ENCODE results near the gene IQGAP3. TPM values are rescaled to one million over a fixed set of nuclear protein-coding genes. Genes with fewer than 3 reads are reported as not detected.

IQGAP3 gene
- total RNA-seq, 2 donors from 2014 or later, result 28.6 to 36.9 TPM

GRCh38 chr1:156506450-156506849 lies 65.9 kb downstream of the IQGAP3 start:
- no peaks in the 10 kb centered on the region for H3K36me3 ChIP-seq (ENCODE audit: control insufficient read depth, insufficient read depth, low read length)
- Mint-ChIP-seq H3K27me3 (ENCODE audit: insufficient read depth) (peaks cover 7% of the 10 kb centered on the region), H3K4me1 (peaks cover 24% of the 10 kb centered on the region), H3K36me3 (ENCODE audit: low read depth) (no peaks in the 10 kb centered on the region), H3K9me3 (peaks cover 4% of the 10 kb centered on the region), H3K27ac (no peak overlapping the region), H3K4me3 (no peak overlapping the region)
- H3K27ac ChIP-seq (ENCODE audit: low read depth, low read length), result no peak overlapping the region
- DNase-seq, result no peak
- H3K4me3 ChIP-seq (ENCODE audit: low read length), result no peak overlapping the region
- no peaks in the 10 kb centered on the region for H3K9me3 ChIP-seq (ENCODE audit: control insufficient read depth, low read length)
- no peak overlapping the region for H3K9ac ChIP-seq (ENCODE audit: extremely low read depth, low read length, poor library complexity, severe bottlenecking)
- WGBS, 2 experiments (ENCODE audit: insufficient coverage in 1 of 2, insufficient read length in 1 of 2), result 93 to 100% methylated on average over 2 of the region's 2 CpGs
- TF ChIP-seq CTCF (conservative IDR thresholded peaks at IDR 0.05), result no peak
- H3K27me3 ChIP-seq (ENCODE audit: control insufficient read depth, insufficient read depth, low read length, poor library complexity, severe bottlenecking), result no peaks in the 10 kb centered on the region
- peaks cover 5% of the 10 kb centered on the region for H3K4me1 ChIP-seq (ENCODE audit: control insufficient read depth, insufficient read depth, low read length)

GRCh38 chr1:156505679-156506298 lies 66.6 kb downstream of the IQGAP3 start:
- Mint-ChIP-seq H3K27ac (peak overlapping the region; percentile 90), H3K9me3 (peaks cover 4% of the 10 kb centered on the region), H3K4me3 (peak overlapping the region; percentile 56), H3K36me3 (ENCODE audit: low read depth) (no peaks in the 10 kb centered on the region), H3K4me1 (peaks cover 24% of the 10 kb centered on the region), H3K27me3 (ENCODE audit: insufficient read depth) (peaks cover 7% of the 10 kb centered on the region)
- H3K27ac ChIP-seq (ENCODE audit: low read depth, low read length), result peak overlapping the region; percentile 83
- no peaks in the 10 kb centered on the region for H3K27me3 ChIP-seq (ENCODE audit: control insufficient read depth, insufficient read depth, low read length, poor library complexity, severe bottlenecking)
- no peak for DNase-seq
- TF ChIP-seq CTCF (conservative IDR thresholded peaks at IDR 0.05), result no peak
- 91 to 93% methylated on average over 14 to 19 of the region's 21 CpGs for whole genome bisulfite sequencing, 2 experiments (ENCODE audit: insufficient coverage in 1 of 2, insufficient read length in 1 of 2)
- H3K4me3 ChIP-seq (ENCODE audit: low read length), result no peak overlapping the region
- H3K9me3 ChIP-seq (ENCODE audit: control insufficient read depth, low read length), result no peaks in the 10 kb centered on the region
- peaks cover 5% of the 10 kb centered on the region for H3K4me1 ChIP-seq (ENCODE audit: control insufficient read depth, insufficient read depth, low read length)
- H3K9ac ChIP-seq (ENCODE audit: extremely low read depth, low read length, poor library complexity, severe bottlenecking), result no peak overlapping the region
- no peaks in the 10 kb centered on the region for H3K36me3 ChIP-seq (ENCODE audit: control insufficient read depth, insufficient read depth, low read length)

GRCh38 chr1:156504821-156505678 lies 67.3 kb downstream of the IQGAP3 start:
- 13 to 16% methylated on average over 21 to 44 of the region's 45 CpGs for WGBS, 2 experiments (ENCODE audit: insufficient coverage in 1 of 2, insufficient read length in 1 of 2)

More at GRCh38 chr1:156504821-156505678, 67.3 kb downstream of the IQGAP3 start:
- peaks cover 5% of the 10 kb centered on the region for H3K4me1 ChIP-seq (ENCODE audit: control insufficient read depth, insufficient read depth, low read length)
- Mint-ChIP-seq H3K27me3 (ENCODE audit: insufficient read depth) (peaks cover 5% of the 10 kb centered on the region), H3K9me3 (peaks cover 4% of the 10 kb centered on the region), H3K4me1 (peaks cover 24% of the 10 kb centered on the region), H3K4me3 (peak overlapping the region; percentile 56), H3K36me3 (ENCODE audit: low read depth) (no peaks in the 10 kb centered on the region), H3K27ac (peak overlapping the region; percentile 90)
- H3K9me3 ChIP-seq (ENCODE audit: control insufficient read depth, low read length), result no peaks in the 10 kb centered on the region
- peak overlapping the region; percentile 44 for H3K9ac ChIP-seq (ENCODE audit: extremely low read depth, low read length, poor library complexity, severe bottlenecking)
- H3K27me3 ChIP-seq (ENCODE audit: control insufficient read depth, insufficient read depth, low read length, poor library complexity, severe bottlenecking), result no peaks in the 10 kb centered on the region
- no peak for TF ChIP-seq CTCF (conservative IDR thresholded peaks at IDR 0.05)
- peak overlapping the region; percentile 83 for H3K27ac ChIP-seq (ENCODE audit: low read depth, low read length)
- H3K4me3 ChIP-seq (ENCODE audit: low read length), result peak overlapping the region; percentile 72
- peak; percentile 98 for DNase-seq
- H3K36me3 ChIP-seq (ENCODE audit: control insufficient read depth, insufficient read depth, low read length), result no peaks in the 10 kb centered on the region

Data from endodermal cell (in vitro differentiated cells).